Activated CD8-positive, alpha-beta memory T cell treated with anti-CD3 and anti-CD28 coated beads, Interleukin-2, amount 50 U/mL, for 4 hours (primary cell): ENCODE measurements around the gene CKB.

Experiments
- DNase-seq: peaks from one replicate; pipeline ENCODE4 v3.0.0-alpha.2; 2020

Gene CKB

DNA sequence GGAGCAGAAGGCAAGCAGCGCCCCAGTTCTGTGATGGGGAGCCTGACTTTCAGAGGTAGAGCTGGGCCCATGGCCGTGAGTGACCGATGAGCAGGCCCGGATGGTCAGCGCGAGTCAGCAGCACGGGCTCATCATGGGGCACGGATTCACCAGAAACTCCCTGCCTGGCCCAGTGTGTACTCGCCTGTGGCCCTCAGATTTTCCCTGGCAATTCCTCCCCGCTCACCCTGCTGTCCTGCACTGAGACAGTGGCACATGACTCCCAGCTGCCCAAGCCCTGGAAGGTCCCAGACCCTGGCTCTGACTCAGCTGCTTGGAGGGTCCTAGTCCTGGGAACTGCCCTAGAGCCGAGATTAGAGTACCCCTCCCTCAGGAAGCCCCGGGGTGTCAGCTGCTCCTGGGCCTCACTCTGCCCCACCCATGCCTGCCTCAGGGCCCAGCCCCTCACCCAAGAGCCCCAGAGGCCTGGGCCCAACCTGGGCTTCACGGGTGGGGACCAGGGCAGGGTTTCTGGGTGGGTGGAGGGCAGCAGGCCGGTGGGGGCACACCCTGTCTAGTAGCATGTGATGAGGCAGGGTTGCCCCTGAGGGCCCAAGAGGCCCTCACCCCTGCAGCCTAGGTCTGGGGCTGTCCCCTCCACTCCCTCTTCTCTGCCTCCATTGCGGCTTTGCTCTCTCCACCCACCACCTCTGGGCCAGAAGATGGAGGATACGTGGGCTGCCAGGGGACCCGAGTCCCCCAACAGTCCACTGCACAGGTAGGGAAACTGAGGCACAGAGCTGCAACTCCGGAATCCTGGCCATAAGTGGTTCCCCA is 14.8 kb upstream of the CKB start:
- no peak for DNase-seq

DNA sequence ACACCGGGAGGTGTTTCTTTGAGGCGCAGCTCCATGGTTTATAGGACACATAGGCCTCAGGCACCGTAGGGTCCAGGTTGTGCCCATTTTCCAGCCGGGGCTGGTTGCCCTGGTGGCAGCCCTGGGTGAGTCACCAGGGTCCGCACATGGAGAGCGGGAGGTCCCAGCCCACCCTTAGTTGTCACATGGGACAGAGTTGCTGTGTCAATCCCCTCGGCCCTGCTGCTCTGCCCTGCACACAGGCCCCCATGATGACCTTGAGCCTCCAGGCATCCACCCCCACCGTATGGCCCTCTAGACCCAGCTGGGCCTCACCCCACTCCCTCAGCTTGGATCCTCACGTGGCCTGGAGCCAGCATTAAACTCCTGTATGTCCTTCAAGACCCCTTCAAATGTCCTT is 14.1 kb upstream of the CKB start:
- no peak for DNase-seq

- no peak for DNase-seq
Measured at GRCh38 chr14:103535891-103536565, 13.4 kb upstream of the CKB start.

GRCh38 chr14:103535081-103535890 is 12.7 kb upstream of the CKB start:
- DNase-seq: no peak

DNA sequence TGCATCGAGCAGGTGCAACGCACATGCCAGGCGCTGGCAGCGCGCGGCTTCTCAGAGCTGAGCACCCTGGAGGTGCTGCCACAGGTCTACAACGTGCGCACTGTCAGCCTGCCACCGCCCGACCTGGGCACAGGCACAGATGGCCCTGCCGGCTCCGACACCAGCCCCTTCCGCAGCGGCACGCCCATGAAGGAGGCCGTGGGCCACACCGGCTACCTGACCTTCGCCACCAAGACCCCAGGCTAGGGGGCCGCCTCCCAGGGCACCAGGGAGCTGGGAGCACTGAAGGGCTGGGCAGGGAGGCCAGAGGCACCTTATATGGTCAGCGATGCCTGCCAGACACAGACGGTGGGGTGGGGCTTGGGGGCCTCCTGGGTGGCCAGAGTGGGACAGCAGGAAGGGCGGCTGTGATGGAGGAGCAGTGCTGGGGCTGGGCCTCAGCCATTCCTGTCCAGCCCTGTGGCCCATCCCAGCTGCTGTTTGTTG is 12.0 kb upstream of the CKB start:
- DNase-seq: no peak

GRCh38 chr14:103533999-103534575 is 11.5 kb upstream of the CKB start:
- no peak for DNase-seq

- DNase-seq: no peak
Measured at GRCh38 chr14:103533137-103533998, 10.7 kb upstream of the CKB start.

DNA sequence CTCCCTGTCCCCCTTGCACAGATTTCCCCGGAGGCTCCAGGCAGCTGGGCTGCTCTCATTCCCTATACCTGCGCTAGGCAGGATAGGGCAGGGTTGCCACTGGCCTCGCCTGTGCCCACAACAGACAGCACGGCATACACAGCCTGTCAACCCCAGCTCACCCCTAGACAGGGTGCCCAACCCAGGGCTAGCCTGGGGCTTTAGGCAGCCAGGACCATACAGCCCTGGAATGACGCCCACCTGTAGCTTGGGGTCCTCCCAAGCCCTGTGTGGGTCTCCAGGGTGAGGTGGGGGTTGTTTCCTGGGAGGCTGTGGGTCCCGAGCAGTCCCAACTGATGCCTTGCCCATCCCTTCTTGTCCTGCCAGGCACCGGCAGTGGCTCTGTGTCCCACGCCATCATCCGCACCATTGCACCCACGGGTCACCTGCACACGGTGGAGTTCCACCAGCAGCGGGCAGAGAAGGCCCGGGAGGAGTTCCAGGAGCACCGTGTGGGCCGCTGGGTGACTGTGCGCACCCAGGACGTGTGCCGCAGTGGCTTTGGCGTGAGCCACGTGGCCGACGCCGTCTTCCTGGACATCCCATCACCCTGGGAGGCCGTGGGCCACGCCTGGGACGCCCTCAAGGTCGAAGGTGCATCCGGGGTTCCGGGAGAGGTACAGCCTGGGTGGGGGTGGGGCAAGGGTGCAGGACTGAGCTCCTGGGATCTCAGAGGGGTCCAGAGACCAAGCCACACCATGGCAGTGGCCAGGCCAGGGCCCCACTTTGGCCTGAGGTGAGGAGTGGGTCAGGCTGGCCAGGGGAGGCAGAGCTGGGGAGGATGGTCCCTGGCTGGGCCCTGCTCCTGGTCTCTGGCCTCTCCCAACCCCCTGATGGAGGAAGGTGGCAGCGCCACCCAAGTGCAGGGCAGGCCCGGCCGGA is 9.8 kb upstream of the CKB start:
- no peak for DNase-seq

GRCh38 chr14:103531421-103532215 is 9.0 kb upstream of the CKB start:
- DNase-seq: no peak

DNA sequence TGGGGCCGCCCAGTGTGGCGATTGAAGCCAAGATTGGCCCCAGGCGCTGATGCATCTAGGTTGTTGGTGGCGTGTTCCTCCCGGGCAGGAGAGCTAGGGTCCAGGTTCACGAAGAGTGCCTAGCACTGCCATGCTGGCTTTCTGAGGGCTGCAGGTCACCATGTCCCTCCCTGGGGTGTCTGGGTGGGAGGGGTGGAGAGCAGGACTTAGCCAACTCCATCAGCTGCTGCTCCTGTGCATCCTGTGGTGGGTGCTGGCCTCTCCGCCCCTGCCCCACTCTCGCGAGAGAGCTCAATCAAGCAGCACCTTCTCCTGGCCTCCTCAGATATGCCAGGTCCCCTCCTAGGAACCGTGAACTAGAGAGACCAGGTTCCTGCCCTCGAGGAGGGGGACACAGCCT is 8.2 kb upstream of the CKB start:
- no peak for DNase-seq

- no peak for DNase-seq
Measured at GRCh38 chr14:103530390-103530789, 7.8 kb upstream of the CKB start.

DNA sequence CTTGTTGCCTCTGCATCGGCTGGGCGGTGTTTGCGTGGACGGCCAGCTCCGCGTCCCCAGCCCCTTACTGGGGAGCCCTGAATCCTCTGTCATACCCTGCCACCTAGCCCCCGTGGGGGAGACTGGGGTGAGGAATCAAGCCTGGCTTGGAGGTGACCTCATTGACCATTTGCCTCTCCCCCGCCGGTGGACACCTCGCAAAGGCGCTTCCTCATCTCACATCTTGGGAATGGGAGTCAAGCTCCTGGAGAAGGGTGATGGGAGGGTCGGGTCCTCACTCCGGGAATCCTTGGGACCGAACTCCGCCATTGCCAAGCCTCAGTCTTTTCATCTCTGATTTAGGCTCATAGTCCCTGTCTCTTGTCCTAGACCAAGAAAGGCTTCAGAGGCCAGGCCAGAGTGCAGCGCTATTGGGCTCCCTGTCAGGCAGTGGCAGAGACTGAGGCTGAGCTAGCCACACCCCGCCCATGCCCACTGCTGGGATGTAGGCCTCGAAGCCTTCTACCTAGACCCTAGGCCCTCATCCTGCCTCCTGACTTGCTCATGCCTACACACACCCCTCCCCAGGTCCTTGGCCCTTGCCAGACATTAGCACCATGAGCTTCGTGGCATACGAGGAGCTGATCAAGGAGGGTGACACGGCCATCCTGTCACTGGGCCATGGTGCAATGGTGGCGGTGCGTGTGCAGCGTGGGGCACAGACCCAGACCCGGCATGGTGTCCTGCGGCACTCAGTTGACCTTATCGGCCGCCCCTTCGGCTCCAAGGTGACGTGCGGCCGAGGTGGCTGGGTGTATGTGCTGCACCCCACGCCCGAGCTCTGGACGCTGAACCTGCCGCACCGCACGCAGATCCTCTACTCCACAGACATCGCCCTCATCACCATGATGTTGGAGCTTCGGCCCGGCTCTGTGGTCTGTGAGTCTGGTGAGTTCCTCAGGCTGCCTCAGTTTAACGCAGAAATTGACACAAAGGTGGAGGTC is 7.0 kb upstream of the CKB start:
- DNase-seq: no peak

DNA sequence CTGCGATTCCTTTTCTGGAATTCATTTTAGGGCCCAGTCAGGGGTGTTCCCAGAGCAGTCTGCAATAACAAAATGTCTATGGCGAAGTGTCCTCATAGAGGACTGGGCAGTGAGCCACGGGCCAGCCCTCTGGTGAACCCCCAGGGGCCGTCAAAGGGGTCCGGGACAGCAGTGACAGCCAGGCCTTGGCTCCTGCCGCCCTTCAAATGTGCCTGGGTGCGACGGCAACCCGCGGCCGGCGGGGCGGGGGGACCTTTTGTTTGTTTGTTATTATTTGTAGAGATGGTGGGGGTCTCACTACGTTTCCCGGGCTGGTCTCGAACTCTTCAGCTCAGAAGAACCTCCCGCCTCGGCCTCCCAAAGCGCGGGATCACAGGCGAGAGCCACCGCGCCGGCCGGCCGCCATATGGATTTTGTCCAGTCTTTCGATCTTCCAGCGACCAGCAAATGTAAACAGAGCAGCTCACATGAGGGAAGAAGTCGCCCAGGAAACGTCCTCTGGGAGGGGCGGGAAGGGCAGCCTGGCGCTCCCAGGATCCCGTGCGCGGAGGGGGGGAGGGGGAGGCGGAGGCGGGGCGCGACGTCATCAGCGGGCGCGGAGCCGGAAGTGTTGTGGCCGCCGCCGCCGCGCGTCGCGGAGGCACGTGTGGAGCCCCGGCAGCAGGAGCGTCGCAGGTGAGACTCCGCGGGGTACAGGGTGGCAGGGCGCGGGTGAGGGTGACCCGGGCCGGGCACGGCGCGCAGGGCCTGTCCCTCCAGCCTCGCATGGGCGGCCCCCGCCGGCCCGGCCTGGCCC is 6.2 kb upstream of the CKB start, which contains the start of gene TRMT61A:
TRMT61A (plus strand) TSS at position 610 of the 796 bp plus-strand sequence. CDS start 783 bp downstream, outside the sequence.
- DNase-seq: peak; percentile 76

DNA sequence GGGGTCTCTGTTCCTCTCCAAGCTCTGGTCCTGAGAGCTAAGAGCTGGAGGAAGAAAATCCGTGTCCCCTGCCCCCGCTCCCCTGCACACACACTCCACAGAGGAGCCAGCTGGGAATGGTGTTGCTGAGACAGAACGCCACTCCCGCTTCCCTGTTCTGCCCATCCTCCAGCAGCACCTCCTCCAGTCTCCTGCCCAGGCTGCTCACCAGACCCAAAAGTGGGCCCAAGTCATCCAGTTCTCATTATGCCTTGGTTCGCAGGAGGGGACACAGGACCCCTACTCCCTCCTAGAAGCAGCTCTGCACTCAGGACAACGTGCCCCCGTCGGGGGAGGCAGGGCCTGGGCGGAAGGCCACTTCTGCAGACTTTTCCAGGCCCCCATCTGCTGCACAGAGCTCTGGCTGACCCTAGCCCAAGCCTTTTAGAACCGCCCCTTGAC is 5.5 kb upstream of the CKB start:
- no peak for DNase-seq

- no peak for DNase-seq
Measured at GRCh38 chr14:103527408-103528145, 4.9 kb upstream of the CKB start.

GRCh38 chr14:103526914-103527248 is 4.3 kb upstream of the CKB start:
- no peak for DNase-seq

GRCh38 chr14:103526247-103526913 is 3.8 kb upstream of the CKB start:
- no peak for DNase-seq
